HG02938 (cell line): ENCODE results near the gene SETD6.
"Not testable (repeated sequence)": the region's sequence is repeated elsewhere in the genome, so short reads cannot be mapped to it uniquely, and the experiment has no call there.

Experiments used
- ATAC-seq: cut with Tn5 transposase; IDR thresholded peaks from one replicate; pipeline ENCODE4 v1.9.1; 2021; ENCODE audit warnings: mild to moderate bottlenecking, moderate library complexity; ENCODE audit not compliant: unreplicated experiment

The SETD6 gene

GRCh38 chr16:58515125-58515870 is at the start of gene SETD6:
TSS of gene SETD6 (plus strand) at chr16:58515517. CDS start at chr16:58515538, 21 bp downstream.
- peak; percentile 61 for ATAC-seq

- ATAC-seq: no peak
Measured at GRCh38 chr16:58465817-58466216, 49.5 kb upstream of the SETD6 start.

- ATAC-seq: no peak
Measured at GRCh38 chr16:58466396-58466795, 48.9 kb upstream of the SETD6 start.

GRCh38 chr16:58467905-58468304 is 47.4 kb upstream of the SETD6 start:
- ATAC-seq: no peak

GRCh38 chr16:58471209-58471975 is 43.9 kb upstream of the SETD6 start:
- ATAC-seq: no peak

- no peak for ATAC-seq
Measured at GRCh38 chr16:58472266-58472665, 43.1 kb upstream of the SETD6 start.

GRCh38 chr16:58472827-58473226 is 42.5 kb upstream of the SETD6 start:
- no peak for ATAC-seq

- no peak for ATAC-seq
Measured at GRCh38 chr16:58474296-58474695, 41.0 kb upstream of the SETD6 start.

GRCh38 chr16:58475091-58475619 is 40.2 kb upstream of the SETD6 start:
- ATAC-seq: no peak

GRCh38 chr16:58476791-58477190 is 38.5 kb upstream of the SETD6 start:
- no peak for ATAC-seq

GRCh38 chr16:58478427-58478826 is 36.9 kb upstream of the SETD6 start:
- no peak for ATAC-seq

- no peak for ATAC-seq
Measured at GRCh38 chr16:58481226-58481869, 34.0 kb upstream of the SETD6 start.

- ATAC-seq: no peak
Measured at GRCh38 chr16:58481931-58482330, 33.4 kb upstream of the SETD6 start.

- no peak for ATAC-seq
Measured at GRCh38 chr16:58485184-58485887, 30.0 kb upstream of the SETD6 start.

GRCh38 chr16:58487566-58488351 is 27.6 kb upstream of the SETD6 start:
- ATAC-seq: peak; percentile 54

- ATAC-seq: no peak
Measured at GRCh38 chr16:58488531-58488930, 26.8 kb upstream of the SETD6 start.

GRCh38 chr16:58490065-58490464 is 25.3 kb upstream of the SETD6 start:
- no peak for ATAC-seq

GRCh38 chr16:58490539-58490938 is 24.8 kb upstream of the SETD6 start:
- not testable (repeated sequence) for ATAC-seq

GRCh38 chr16:58492066-58492465 is 23.3 kb upstream of the SETD6 start:
- ATAC-seq: no peak

- no peak for ATAC-seq
Measured at GRCh38 chr16:58492735-58493134, 22.6 kb upstream of the SETD6 start.
